ENCODE measurements around the gene SOCS3.

- TF ChIP-seq CTCF (IDR thresholded peaks at IDR 0.05) = no peak
- TF ChIP-seq POLR2AphosphoS5 (IDR thresholded peaks at IDR 0.05) = no peak
These were observed 37.5 kb downstream of the SOCS3 start for GRCh38 chr17:78322327-78322857.
